Endothelial cell of umbilical vein (primary cell): ENCODE data around the gene RAD51B. TPM values are rescaled to one million over a fixed set of nuclear protein-coding genes. Genes with fewer than 3 reads are reported as not detected.

Experiments used
- BruUV-seq: library from RNA; stranded (reverse); fragments of 400-500 nt; replicated peaks from 2 replicates; lab custom pipeline; 2021; lab: Mats Ljungman, UMichigan
- CTCF ChIA-PET: fragments of 300-600, 350-600 bp; sonication (Branson Sonifier 250); formaldehyde crosslinking; loops from one replicate; lab custom pipeline; 2021; ENCODE audit warnings: antibody characterized with exemption, inconsistent platforms; lab: Charles Lee
- POLR2A ChIA-PET: fragments of 300-600, 350-600 bp; sonication (Branson Sonifier 250); formaldehyde crosslinking; loops from one replicate; lab custom pipeline; 2021; ENCODE audit warnings: antibody characterized with exemption, inconsistent platforms; lab: Charles Lee
- DNase-seq: peaks from one replicate; pipeline ENCODE4 v3.0.0-alpha.2; 2011; ENCODE audit warnings: low read depth, low spot score
- FAIRE-seq: peaks from 2 replicates; lab custom pipeline; 2011; peaks lifted over from hg19 to GRCh38; lab: Jason Lieb, UNC
- H2AFZ ChIP-seq: 2 replicates; pipeline ENCODE4 v1.6.0; 2012; ENCODE audit warnings: low read depth, low read length, control low read depth, inconsistent platforms
- H3K27ac ChIP-seq: 2 replicates; pipeline ENCODE4 v1.5.1; 2011; ENCODE audit warnings: low read depth, mild to moderate bottlenecking, control low read depth, low read length, moderate library complexity; ENCODE audit not compliant: insufficient read depth
- H3K27me3 ChIP-seq, 2 experiments: 2 replicates each; pipeline versions ENCODE4 v1.6.0 to v1.6.1; 2011; ENCODE audit warnings: low read length in 2 of 2, mixed read lengths in 1 of 2; ENCODE audit not compliant: control insufficient read depth in 2 of 2, insufficient read depth in 2 of 2
- H3K36me3 ChIP-seq, 2 experiments: 2 replicates in 1 of 2; 3 replicates in 1 of 2; pipeline ENCODE4 v1.5.1; 2011; ENCODE audit warnings: low read length in 2 of 2, mild to moderate bottlenecking in 1 of 2, moderate library complexity in 1 of 2; ENCODE audit not compliant: control insufficient read depth in 2 of 2, insufficient read depth in 2 of 2; ENCODE audit errors: extremely low read depth in 1 of 2
- H3K4me1 ChIP-seq: 3 replicates; pipeline ENCODE4 v1.5.1; 2011; ENCODE audit warnings: mild to moderate bottlenecking, low read length; ENCODE audit not compliant: control insufficient read depth, insufficient read depth; ENCODE audit errors: extremely low read depth
- H3K4me2 ChIP-seq: 2 replicates; pipeline ENCODE4 v1.6.1; 2011; ENCODE audit warnings: low read length, control low read depth, mixed read lengths; ENCODE audit not compliant: insufficient read depth
- H3K4me3 ChIP-seq, 3 experiments: fragments of 200-600 bp in 1 of 3; sonication (generic), shearing (Covaris generic) in 1 of 3; replicated peaks in 1 of 3; 2 replicates each; pipeline ENCODE4 v1.5.1; 2011 to 2016; ENCODE audit warnings: control low read depth in 3 of 3, low read length in 3 of 3, mild to moderate bottlenecking in 2 of 3, inconsistent platforms in 1 of 3, low read depth in 1 of 3, moderate library complexity in 1 of 3; ENCODE audit not compliant: insufficient read depth in 1 of 3
- H3K79me2 ChIP-seq: 2 replicates; pipeline ENCODE4 v1.6.0; 2012; ENCODE audit warnings: low read length, inconsistent platforms; ENCODE audit not compliant: control insufficient read depth, insufficient read depth
- H3K9ac ChIP-seq: replicated peaks from 2 replicates; pipeline ENCODE3; 2011; ENCODE audit warnings: low read length, control low read depth; ENCODE audit not compliant: insufficient read depth; ENCODE audit errors: extremely low read depth
- H3K9me1 ChIP-seq: replicated peaks from 3 replicates; pipeline ENCODE4 v1.6.0; 2011; ENCODE audit warnings: mild to moderate bottlenecking, low read length; ENCODE audit not compliant: control insufficient read depth, insufficient read depth; ENCODE audit errors: extremely low read depth
- H3K9me3 ChIP-seq: replicated peaks from 2 replicates; pipeline ENCODE4 v1.5.1; 2012; ENCODE audit warnings: low read length, inconsistent platforms; ENCODE audit not compliant: control insufficient read depth, insufficient read depth
- H4K20me1 ChIP-seq: replicated peaks from 2 replicates; pipeline ENCODE3; 2011; ENCODE audit warnings: mild to moderate bottlenecking, low read length; ENCODE audit not compliant: control insufficient read depth, insufficient read depth; ENCODE audit errors: extremely low read depth
- POLR2A ChIP-seq: IDR thresholded peaks from 2 replicates; pipeline ENCODE4 v1.6.1; 2012; ENCODE audit warnings: low read depth, mild to moderate bottlenecking, control low read depth, low read length
- dilution Hi-C: fragments of 300-500 bp; cut with MboI; formaldehyde crosslinking; loops from one replicate; pipeline ENCODE4 v1.15.0; 2019; ENCODE audit warnings: low sequenced_read_pairs; ENCODE audit not compliant: extremely low pct_ligation_motif_present
- intact Hi-C: fragments of 100-400 bp; cut with micrococcal nuclease; formaldehyde crosslinking; loops from one replicate; pipeline ENCODE4 v1.10.0; 2022
- polyA plus RNA-seq, 4 experiments: library from polyadenylated mRNA; depleted of rRNA in 3 of 4; stranded (reverse) in 3 of 4; unstranded in 1 of 4; fragments of >200 nt; gene quantifications; 2 replicates each; pipeline versions ENCODE4 v1.2.1 to v1.2.3, GENCODE V29; 2011 to 2012; ENCODE audit warnings: missing spikeins in 1 of 4
- total RNA-seq: library from RNA; stranded (reverse); gene quantifications from 2 replicates; pipeline ENCODE4 v1.2.3, GENCODE V29; 2021
- TF ChIP-seq, protein P1 (sequence below), 2 donors: IDR thresholded peaks; 1 replicate in 1 of 2; 2 replicates in 1 of 2; pipeline ENCODE4 v1.5.1; 2011; ENCODE audit warnings: low read length in 2 of 2, mild to moderate bottlenecking in 2 of 2, moderate library complexity in 2 of 2, control low read depth in 1 of 2, inconsistent platforms in 1 of 2, low read depth in 1 of 2; ENCODE audit not compliant: insufficient read depth in 1 of 2; ENCODE audit errors: extremely low read depth in 1 of 2
- TF ChIP-seq, protein P2 (sequence below): IDR thresholded peaks from 2 replicates; pipeline ENCODE4 v1.6.1; 2011; ENCODE audit not compliant: insufficient read depth, insufficient read length

RAD51B gene
- total and polyA plus RNA-seq, 2 donors (not counting 3 experiments of a cell fraction or from before 2014, with no cell fraction given), result 3.9 to 19.0 TPM

DNA sequence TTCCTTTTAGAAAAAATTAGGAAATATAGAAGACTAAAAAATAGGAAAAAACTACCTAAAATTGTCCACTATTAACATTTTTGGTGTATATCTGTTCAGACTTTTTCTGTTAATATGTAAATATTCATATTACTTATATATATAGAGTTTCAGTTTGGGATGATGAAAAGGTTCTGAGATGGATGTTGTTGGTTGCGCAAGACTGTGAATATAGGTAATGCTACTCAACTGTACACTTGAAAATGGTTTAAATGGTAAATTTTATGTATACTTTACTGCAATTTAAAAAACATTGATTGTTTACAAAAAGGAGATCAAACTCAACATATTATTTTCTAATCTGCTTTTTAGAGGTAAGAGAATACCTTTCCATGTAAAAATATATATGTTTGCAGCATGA, 200.9 kb downstream of the RAD51B start:
- H3K27ac ChIP-seq, result no peak overlapping the region
- POLR2A ChIA-PET, result no interaction called here
- no peak overlapping the region for H3K4me2 ChIP-seq
- H4K20me1 ChIP-seq, result no peaks in the 10 kb centered on the region
- H3K9me3 ChIP-seq, result no peaks in the 10 kb centered on the region
- intact Hi-C loops, result no loop called here
- no peak overlapping the region for H3K4me3 ChIP-seq
- no peaks in the 10 kb centered on the region for H3K27me3 ChIP-seq
- CTCF ChIA-PET, result no interaction called here
- dilution Hi-C loops, result no loop called here
- H3K36me3 ChIP-seq, result no peaks in the 10 kb centered on the region
- H3K9me1 ChIP-seq, result no peaks in the 10 kb centered on the region
- BruUV-seq, result no TSS peak
- TF ChIP-seq POLR2A, result no peak
- FAIRE-seq, result no peak
- no peak overlapping the region for H2AFZ ChIP-seq
- no peak overlapping the region for H3K9ac ChIP-seq
- DNase-seq, result no peak
- no peaks in the 10 kb centered on the region for H3K4me1 ChIP-seq
- no peaks in the 10 kb centered on the region for H3K79me2 ChIP-seq

DNA sequence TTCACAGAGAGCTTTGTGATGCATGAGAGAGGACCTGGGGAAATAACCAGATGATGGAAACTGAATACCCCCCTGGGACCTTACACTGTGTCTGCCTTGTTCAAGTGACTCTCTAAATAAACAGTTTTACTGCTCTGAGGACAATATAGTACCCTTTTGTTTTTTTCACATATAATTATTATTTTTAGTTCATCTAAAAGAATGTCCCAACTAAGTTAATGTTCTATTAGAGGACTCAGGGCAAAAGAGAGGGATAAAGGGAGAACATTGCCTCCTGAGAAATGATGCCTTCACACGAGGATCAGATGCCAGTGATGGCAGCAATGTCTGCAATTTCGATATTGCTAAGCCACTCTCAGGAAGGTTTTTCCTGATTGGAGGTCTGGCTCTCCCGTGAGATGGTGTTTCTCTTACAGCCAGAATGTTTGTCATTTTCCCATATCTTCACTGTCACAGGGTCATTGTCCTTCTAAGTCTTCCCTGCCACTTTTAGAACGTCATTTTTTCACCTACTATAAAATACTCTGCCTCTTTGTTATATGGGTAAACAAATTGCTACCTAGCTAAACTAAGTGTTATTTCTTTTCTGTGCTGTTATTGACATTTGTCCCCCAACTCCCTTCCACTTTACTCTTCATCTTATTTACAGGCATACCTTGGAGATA, 201.6 kb downstream of the RAD51B start:
- dilution Hi-C loops (no loop called here), intact Hi-C loops (no loop called here)
- no peaks in the 10 kb centered on the region for H3K9me3 ChIP-seq
- no peaks in the 10 kb centered on the region for H3K9me1 ChIP-seq
- H3K4me1 ChIP-seq, result no peaks in the 10 kb centered on the region
- H3K4me3 ChIP-seq, result no peak overlapping the region
- no peak overlapping the region for H2AFZ ChIP-seq
- TF ChIP-seq, protein P1, sequence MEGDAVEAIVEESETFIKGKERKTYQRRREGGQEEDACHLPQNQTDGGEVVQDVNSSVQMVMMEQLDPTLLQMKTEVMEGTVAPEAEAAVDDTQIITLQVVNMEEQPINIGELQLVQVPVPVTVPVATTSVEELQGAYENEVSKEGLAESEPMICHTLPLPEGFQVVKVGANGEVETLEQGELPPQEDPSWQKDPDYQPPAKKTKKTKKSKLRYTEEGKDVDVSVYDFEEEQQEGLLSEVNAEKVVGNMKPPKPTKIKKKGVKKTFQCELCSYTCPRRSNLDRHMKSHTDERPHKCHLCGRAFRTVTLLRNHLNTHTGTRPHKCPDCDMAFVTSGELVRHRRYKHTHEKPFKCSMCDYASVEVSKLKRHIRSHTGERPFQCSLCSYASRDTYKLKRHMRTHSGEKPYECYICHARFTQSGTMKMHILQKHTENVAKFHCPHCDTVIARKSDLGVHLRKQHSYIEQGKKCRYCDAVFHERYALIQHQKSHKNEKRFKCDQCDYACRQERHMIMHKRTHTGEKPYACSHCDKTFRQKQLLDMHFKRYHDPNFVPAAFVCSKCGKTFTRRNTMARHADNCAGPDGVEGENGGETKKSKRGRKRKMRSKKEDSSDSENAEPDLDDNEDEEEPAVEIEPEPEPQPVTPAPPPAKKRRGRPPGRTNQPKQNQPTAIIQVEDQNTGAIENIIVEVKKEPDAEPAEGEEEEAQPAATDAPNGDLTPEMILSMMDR (IDR thresholded peaks at IDR 0.05; ENCODE audit: extremely low read depth in 1 of 2, insufficient read depth in 1 of 2, low read depth in 1 of 2, low read length in 2 of 2), result no peak
- TF ChIP-seq, protein P2, sequence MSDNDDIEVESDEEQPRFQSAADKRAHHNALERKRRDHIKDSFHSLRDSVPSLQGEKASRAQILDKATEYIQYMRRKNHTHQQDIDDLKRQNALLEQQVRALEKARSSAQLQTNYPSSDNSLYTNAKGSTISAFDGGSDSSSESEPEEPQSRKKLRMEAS, result no peak
- no peaks in the 10 kb centered on the region for H3K27me3 ChIP-seq
- no peak for FAIRE-seq
- H3K9ac ChIP-seq, result no peak overlapping the region
- DNase-seq, result no peak
- no peak overlapping the region for H3K27ac ChIP-seq
- CTCF ChIA-PET, result interaction anchor here (0.9 to 1.1 kb wide), 2 partner anchors 20 to 42 kb away, joined by 3 read pairs; no protein-coding TSS in a partner anchor
- no TSS peak for BruUV-seq
- no peaks in the 10 kb centered on the region for H3K36me3 ChIP-seq
- H3K79me2 ChIP-seq, result no peaks in the 10 kb centered on the region
- H3K4me2 ChIP-seq, result no peak overlapping the region
- no peaks in the 10 kb centered on the region for H4K20me1 ChIP-seq
- POLR2A ChIA-PET, result no interaction called here
